Epithelial cell of esophagus (primary cell): ENCODE data around the gene TMEM115.
A peak's percentile ranks its signal among the peaks of the same experiment; 100 is the strongest.

Experiments
- DNase-seq: peaks from one replicate; pipeline ENCODE4 v3.0.0; 2010; ENCODE audit warnings: low read depth
- H3K4me3 ChIP-seq: 2 replicates; pipeline ENCODE4 v1.5.1; 2011; ENCODE audit warnings: mild to moderate bottlenecking, low read length, control low read depth
- TF ChIP-seq, protein P1 (sequence below): IDR thresholded peaks from 2 replicates; pipeline ENCODE4 v1.5.1; 2011; ENCODE audit warnings: low read depth, mild to moderate bottlenecking, low read length, control low read depth, inconsistent platforms; ENCODE audit not compliant: insufficient read depth; ENCODE audit errors: missing control alignments

The TMEM115 gene

GRCh38 chr3:50370594-50370993, 11.3 kb upstream of the TMEM115 start:
- TF ChIP-seq, protein P1, sequence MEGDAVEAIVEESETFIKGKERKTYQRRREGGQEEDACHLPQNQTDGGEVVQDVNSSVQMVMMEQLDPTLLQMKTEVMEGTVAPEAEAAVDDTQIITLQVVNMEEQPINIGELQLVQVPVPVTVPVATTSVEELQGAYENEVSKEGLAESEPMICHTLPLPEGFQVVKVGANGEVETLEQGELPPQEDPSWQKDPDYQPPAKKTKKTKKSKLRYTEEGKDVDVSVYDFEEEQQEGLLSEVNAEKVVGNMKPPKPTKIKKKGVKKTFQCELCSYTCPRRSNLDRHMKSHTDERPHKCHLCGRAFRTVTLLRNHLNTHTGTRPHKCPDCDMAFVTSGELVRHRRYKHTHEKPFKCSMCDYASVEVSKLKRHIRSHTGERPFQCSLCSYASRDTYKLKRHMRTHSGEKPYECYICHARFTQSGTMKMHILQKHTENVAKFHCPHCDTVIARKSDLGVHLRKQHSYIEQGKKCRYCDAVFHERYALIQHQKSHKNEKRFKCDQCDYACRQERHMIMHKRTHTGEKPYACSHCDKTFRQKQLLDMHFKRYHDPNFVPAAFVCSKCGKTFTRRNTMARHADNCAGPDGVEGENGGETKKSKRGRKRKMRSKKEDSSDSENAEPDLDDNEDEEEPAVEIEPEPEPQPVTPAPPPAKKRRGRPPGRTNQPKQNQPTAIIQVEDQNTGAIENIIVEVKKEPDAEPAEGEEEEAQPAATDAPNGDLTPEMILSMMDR: peak; percentile 36

GRCh38 chr3:50369012-50369670, 9.8 kb upstream of the TMEM115 start:
- TF ChIP-seq, protein P1: no peak
- H3K4me3 ChIP-seq: no peak overlapping the region
- DNase-seq: peak; percentile 65

More at GRCh38 chr3:50370594-50370993, 11.3 kb upstream of the TMEM115 start:
- DNase-seq: peak; percentile 42
- no peak overlapping the region for H3K4me3 ChIP-seq

DNA sequence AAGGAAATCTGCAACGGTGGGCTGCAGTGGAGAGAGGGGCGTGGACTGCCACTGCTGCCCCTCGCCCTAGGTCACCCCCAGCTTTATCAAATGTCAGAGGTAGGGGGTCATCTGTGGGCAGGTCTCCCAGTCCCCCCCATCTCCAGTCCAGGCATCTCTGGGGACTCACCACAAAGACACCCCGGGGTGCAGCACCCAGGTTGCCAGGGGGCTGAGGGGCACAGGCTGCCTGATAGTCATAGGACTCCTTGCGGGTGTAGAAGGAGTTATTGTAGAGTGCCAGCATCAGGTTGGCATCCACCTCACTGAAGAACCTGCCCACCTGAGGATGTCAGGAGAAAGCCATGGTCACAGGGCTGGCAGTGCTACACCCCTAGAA, 6.5 kb upstream of the TMEM115 start:
- H3K4me3 ChIP-seq: peak overlapping the region; percentile 68
- TF ChIP-seq, protein P1: no peak
- no peak for DNase-seq

GRCh38 chr3:50365080-50365841, 5.9 kb upstream of the TMEM115 start:
- TF ChIP-seq, protein P1: no peak
- DNase-seq: peak; percentile 95

DNA sequence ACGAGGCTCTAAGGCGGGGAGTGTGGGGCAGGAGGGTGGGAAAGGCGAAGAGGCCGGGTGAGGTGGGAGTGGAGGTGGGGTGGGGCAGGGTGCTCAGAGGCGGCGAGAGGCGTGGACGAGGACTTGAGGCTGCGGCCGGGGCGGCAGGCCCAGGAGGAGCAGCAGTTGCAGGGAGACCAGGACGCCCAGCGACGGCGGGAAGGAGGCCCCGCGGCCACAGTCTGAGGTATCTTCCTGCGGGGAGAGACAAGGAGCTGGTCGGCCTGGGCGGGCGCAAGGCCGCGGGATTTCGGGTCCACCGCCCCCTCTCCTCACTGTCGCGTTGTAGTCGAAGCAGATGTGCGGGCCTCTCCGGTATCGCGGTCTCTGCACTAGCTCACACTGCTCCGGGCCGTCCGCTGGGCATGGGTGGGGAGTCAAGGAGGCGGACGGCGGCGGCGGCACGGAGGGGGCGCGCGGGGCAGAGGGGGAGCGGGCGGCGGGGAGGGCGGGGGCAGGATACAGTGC, 5.3 kb upstream of the TMEM115 start:
- no peak for DNase-seq
- peak overlapping the region; percentile 68 for H3K4me3 ChIP-seq

More at GRCh38 chr3:50365080-50365841, 5.9 kb upstream of the TMEM115 start:
- peak overlapping the region; percentile 68 for H3K4me3 ChIP-seq

GRCh38 chr3:50359760-50360110, 414 bp upstream of the TMEM115 start:
- peak overlapping the region; percentile 77 for H3K4me3 ChIP-seq
- TF ChIP-seq, protein P1: no peak
- DNase-seq: no peak

More for the DNA sequence above, 5.3 kb upstream of the TMEM115 start:
- TF ChIP-seq, protein P1: no peak
